Left kidney (tissue), 2 donors: Measurements from ENCODE around the gene ZNF546. TPM values are rescaled to one million over a fixed set of nuclear protein-coding genes. Genes with fewer than 3 reads are reported as not detected.
"Not testable (repeated sequence)": the region's sequence is repeated elsewhere in the genome, so short reads cannot be mapped to it uniquely, and the experiment has no call there.

Experiments used
- DNase-seq: peaks from one replicate; pipeline ENCODE4 v3.0.0-alpha.2; 2013
- polyA plus RNA-seq: library from polyadenylated mRNA; unstranded; fragments of 120-200 nt; gene quantifications from one replicate; pipeline ENCODE4 v1.2.1, GENCODE V29; 2013; ENCODE audit not compliant: insufficient read length

ZNF546 gene
- polyA plus RNA-seq, 1 donor = 12.0 TPM

- DNase-seq = no peak
Measured at GRCh38 chr19:39983695-39984300, 13.1 kb upstream of the ZNF546 start.

- no peak for DNase-seq
Measured at GRCh38 chr19:39986643-39987042, 10.2 kb upstream of the ZNF546 start.

DNA sequence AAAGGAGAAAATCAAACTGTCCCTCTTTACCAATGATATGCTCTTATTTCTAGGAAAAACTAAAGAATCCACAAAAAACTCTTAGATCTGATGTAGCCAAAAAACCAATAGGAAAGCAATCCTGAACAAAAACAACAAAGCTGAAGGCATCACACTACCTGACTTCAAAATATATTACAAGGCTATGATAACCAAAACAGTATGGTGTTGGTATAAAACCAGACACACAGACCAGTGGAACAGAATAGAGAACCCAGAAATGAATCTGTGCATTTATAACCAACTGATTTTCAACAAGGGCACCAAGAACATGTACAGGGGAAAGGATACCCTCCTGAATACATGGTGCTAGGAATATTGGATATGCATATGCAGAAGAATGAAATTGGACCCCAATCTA, 9.7 kb upstream of the ZNF546 start:
- no peak for DNase-seq

- no peak for DNase-seq
Measured at GRCh38 chr19:39987596-39987995, 9.3 kb upstream of the ZNF546 start.

- DNase-seq = no peak
Measured at GRCh38 chr19:39993605-39994004, 3.3 kb upstream of the ZNF546 start.

GRCh38 chr19:39994361-39994760, 2.5 kb upstream of the ZNF546 start:
- no peak for DNase-seq

GRCh38 chr19:39995794-39996193, 1.1 kb upstream of the ZNF546 start:
- no peak for DNase-seq

GRCh38 chr19:39996218-39996810, 546 bp upstream of the ZNF546 start:
- peak; percentile 11 for DNase-seq

DNA sequence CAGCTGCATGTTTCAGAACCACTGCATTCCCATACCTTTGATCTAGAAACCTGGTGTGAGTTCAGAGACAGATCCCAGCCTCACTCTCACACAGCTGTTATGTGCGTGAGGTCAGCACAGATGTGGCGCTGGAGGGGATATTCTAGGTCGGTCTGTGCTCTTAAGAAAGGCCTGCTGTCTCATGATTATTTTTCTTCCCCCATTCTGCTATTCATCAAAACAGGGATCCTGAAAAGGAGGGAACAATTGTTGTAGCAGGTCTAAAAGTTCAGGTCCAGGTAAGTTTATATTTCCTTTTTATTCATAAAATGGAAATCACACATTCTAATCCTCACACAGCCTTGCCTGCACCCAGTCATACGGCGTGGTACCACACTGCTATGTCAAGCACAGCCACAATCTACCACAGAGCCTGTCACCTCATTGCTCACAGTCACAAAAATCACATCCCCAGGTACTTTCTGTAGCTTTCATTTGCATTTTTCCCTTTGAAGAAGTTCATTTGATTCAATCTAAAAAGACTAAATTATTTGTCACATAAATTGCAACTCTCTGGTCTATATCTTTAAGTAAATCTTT, 867 bp downstream of the ZNF546 start:
- DNase-seq = no peak

DNA sequence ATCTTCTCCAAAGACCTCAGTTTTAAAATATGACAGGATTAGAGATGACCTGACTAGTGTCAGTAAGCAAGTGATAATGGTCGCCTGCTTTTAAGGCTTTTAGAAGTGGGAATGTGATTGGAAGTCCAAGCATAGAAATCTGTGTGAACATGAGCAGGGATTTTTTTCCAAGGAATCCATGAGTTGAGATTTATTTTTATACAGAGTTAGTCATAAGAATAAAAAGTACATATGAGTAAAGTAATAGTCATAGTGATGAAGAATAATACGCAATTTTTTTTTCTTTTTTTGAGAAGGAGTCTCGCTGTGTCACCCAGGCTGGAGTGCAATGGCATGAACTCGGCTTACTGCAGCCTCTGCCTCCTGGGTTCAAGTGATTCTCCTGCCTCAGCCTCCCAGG, 1.6 kb downstream of the ZNF546 start:
- DNase-seq = no peak

DNA sequence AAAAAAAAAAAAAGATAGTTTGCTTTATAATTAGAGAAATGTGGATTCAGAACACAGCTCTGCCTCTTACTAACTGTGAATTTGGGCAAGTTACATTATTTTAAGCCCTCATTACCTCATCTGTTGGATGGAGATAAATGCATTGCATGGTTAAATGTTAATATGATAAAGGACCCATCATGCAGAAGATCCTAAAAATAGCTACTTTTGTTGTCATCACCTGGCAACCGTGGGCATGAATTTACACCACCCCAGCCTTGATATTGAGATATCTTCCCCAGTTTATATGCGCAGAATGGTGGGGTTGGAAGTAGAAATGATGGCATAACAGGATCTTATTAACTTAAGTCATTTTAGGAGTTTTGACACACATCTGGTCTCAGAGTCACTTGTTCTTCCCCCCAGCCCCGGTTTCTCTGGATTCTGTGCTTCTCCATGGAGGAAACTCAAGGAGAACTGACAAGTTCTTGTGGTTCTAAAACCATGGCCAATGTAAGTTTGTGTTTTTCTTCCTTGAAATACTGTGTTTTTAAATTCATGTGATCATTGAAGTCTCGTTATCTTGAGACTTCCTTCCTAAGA, 8.9 kb downstream of the ZNF546 start:
- DNase-seq = no peak

GRCh38 chr19:40006273-40006691, 9.4 kb downstream of the ZNF546 start:
- DNase-seq = no peak

DNA sequence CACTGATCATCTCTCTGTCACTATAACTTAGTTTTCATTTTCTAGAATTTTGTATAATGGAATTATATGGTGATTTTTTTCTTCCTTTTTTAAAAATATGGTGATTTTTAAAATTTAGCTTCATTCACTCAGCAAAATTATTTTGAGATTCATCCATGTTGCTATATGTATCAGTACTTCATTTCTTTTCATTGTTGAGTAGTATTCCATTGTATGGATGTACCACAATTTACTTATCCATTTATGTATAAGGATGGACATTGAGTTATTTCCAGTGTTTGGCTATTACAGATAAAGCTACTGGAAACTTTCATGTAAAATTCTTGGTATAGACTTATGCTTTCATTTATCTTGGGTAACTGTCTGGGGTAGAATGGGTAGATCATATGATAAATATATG, 12.8 kb downstream of the ZNF546 start:
- no peak for DNase-seq

GRCh38 chr19:40013991-40014390, 17.1 kb downstream of the ZNF546 start:
- no peak for DNase-seq

DNA sequence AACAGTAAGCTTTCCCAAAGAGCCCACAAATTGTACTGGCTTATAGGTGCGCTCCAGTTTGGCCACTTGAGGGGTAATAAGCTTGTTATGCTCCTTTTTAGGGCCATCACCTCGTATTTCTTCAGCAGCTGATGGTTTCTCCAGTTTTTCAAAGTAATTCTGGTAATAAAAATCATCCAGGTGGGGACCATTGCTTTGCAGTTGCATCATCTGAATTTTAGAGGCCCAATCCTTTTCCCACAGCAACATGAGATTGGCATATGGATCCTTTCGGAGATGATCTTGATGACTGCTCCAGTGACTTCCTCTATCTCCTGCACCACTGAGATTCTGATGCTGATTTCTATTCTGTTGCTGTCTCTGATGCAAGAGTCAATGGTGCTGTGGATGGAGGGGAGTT, 27.1 kb downstream of the ZNF546 start:
- DNase-seq = no peak

GRCh38 chr19:40025938-40026596, 29.2 kb downstream of the ZNF546 start:
- DNase-seq = no peak

DNA sequence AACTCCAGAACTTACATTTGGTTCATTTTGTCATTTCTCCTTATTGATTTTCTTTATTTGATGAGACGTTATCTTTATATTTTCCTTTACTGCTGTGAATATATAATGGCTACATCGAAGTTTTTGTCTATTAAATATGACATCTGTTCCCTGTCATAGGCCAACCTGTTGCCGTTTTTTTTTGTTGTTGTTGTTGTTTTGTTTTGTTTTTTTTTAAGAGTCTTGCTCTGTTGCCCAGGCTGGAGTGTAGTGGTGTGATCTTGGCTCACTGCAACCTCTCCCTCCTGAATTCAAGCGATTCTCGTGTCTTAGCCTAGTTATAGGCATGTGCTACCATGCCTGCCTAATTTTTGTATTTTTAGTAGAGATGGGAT, 29.7 kb downstream of the ZNF546 start:
- DNase-seq = no peak

DNA sequence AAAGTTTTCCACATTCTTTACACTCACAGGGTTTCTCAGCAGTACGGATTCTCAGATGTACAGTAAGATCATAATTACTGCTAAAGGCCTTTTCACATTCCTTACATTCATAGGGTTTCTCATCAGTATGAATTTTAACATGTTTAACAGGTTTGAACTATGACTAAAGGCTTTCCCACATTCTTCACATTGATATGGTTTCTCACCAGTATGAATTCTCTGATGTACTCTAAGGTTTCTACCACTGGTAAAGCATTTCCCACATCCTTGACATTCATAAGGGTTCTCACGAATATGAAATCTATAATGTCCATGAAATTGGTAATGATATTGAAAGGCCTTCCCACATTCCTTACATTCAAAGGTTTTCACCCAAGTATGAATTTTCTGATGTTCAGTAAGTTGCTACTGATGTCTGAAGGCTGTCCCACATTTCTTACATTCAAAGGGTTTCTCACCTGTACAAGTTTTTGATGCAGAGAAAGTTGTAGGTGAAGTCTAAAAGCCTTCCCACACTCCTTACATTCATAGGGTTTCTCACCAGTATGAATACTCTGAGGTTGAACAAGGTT, 37.2 kb downstream of the ZNF546 start:
- no peak for DNase-seq

DNA sequence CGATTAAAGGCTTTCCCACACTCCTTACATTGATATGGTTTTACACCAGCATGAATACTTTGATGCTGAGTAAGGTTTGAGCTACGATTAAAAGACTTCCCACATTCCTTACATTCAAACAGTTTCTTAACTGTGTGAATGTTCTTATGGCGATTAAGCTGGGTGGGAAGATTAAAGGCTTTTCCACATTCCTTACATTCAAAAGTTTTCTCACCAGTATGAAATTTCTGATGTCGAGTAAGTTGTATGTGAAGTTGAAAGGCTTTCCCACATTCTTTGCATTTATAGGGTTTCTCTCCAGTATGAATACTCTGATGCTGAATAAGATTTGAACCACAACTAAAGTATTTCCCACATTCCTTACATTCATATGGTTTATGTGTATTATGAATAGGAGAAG, 39.1 kb downstream of the ZNF546 start:
- DNase-seq = no peak

DNA sequence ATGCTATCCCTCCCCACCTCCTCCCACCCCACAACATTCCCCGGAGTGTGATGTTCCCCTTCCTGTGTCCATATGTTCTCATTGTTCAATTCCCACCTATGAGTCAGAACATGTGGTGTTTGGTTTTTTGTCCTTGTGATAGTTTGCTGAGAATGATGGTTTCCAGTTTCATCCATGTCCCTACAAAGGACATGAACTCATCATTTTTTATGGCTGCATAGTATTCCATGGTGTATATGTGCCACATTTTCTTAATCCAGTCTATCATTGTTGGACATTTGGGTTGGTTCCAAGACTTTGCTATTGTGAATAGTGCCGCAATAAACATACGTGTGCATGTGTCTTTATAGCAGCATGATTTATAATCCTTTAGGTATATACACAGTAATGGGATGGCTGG, 41.2 kb downstream of the ZNF546 start:
- DNase-seq = not testable (repeated sequence)

- DNase-seq = not testable (repeated sequence)
Measured at GRCh38 chr19:40041718-40042117, 44.9 kb downstream of the ZNF546 start.

DNA sequence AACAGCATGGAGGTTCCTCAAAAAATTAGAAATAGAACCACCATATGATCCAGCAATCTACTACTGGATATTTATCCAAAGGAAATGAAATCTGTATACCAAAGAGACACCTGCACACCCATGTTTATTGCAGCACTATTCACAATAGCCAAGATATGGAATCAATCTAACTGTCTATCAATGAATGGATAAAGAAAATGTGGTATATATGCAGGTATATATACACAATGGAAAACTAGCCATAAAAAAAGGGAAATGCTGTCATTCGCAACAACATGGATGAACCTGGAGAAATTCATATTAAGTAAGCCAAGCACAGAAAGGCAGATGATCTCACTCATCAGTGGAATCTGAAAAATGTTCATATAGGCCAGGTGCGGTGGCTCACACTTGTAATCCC, 56.6 kb downstream of the ZNF546 start:
- no peak for DNase-seq

GRCh38 chr19:40054632-40055031, 57.8 kb downstream of the ZNF546 start:
- no peak for DNase-seq
